AG09319 (cell line): ENCODE results near the gene TERT.
"Not testable (repeated sequence)": the region's sequence is repeated elsewhere in the genome, so short reads cannot be mapped to it uniquely, and the experiment has no call there.

Experiments
- DNase-seq: peaks from one replicate; pipeline ENCODE4 v3.0.0-alpha.2; 2010; ENCODE audit warnings: low read depth; ENCODE audit errors: extremely low read depth
- CTCF ChIP-seq: IDR thresholded peaks from 2 replicates; pipeline ENCODE4 v1.5.1; 2011; ENCODE audit warnings: low read depth, mild to moderate bottlenecking, inconsistent platforms, low read length, moderate library complexity

TERT gene

GRCh38 chr5:1235838-1236237, 59.0 kb downstream of the TERT start:
- DNase-seq: no peak
- no peak for TF ChIP-seq CTCF

GRCh38 chr5:1235379-1235778, 59.5 kb downstream of the TERT start:
- no peak for DNase-seq
- no peak for TF ChIP-seq CTCF

GRCh38 chr5:1232780-1233179, 62.1 kb downstream of the TERT start:
- no peak for TF ChIP-seq CTCF
- no peak for DNase-seq

GRCh38 chr5:1231354-1231905, 63.4 kb downstream of the TERT start:
- no peak for DNase-seq
- TF ChIP-seq CTCF: no peak

GRCh38 chr5:1230551-1230950, 64.3 kb downstream of the TERT start:
- TF ChIP-seq CTCF: no peak
- DNase-seq: no peak

GRCh38 chr5:1229822-1230221, 65.0 kb downstream of the TERT start:
- DNase-seq: no peak
- TF ChIP-seq CTCF: no peak

- not testable (repeated sequence) for DNase-seq
These were observed 65.8 kb downstream of the TERT start for GRCh38 chr5:1229023-1229422.

- TF ChIP-seq CTCF: no peak
- no peak for DNase-seq
These were observed 66.7 kb downstream of the TERT start for GRCh38 chr5:1228120-1228519.
